Neural crest cell (in vitro differentiated cells): ENCODE results near the gene PEPD. TPM values are rescaled to one million over a fixed set of nuclear protein-coding genes. Genes with fewer than 3 reads are reported as not detected.
A peak's percentile ranks its signal among the peaks of the same experiment; 100 is the strongest.

Experiments used
- DNase-seq: peaks from one replicate; pipeline ENCODE4 v3.0.0; 2021; ENCODE audit warnings: low read depth, mixed read lengths, low spot score
- H3K27ac Mint-ChIP-seq: one replicate; pipeline ENCODE4 v1.8.0; 2021; ENCODE audit warnings: mild to moderate bottlenecking, mixed read lengths; ENCODE audit not compliant: unreplicated experiment
- H3K27me3 Mint-ChIP-seq: 2 replicates; pipeline ENCODE4 v1.8.0; 2021; ENCODE audit warnings: low read depth, mild to moderate bottlenecking, mixed read lengths
- H3K36me3 Mint-ChIP-seq: 2 replicates; pipeline ENCODE4 v1.8.0; 2021; ENCODE audit warnings: low read depth, mild to moderate bottlenecking, mixed read lengths
- H3K4me1 Mint-ChIP-seq: 2 replicates; pipeline ENCODE4 v1.8.0; 2021; ENCODE audit warnings: mixed read lengths
- H3K4me3 Mint-ChIP-seq: one replicate; pipeline ENCODE4 v1.8.0; 2021; ENCODE audit warnings: mild to moderate bottlenecking, mixed read lengths
- H3K9me3 Mint-ChIP-seq: 2 replicates; pipeline ENCODE4 v1.8.0; 2021; ENCODE audit warnings: mixed read lengths
- CTCF ChIP-seq: fragments of 200-600 bp; sonication (generic); conservative IDR thresholded peaks from 2 replicates; pipeline ENCODE4 v1.5.0; 2021; ENCODE audit warnings: antibody characterized with exemption, mild to moderate bottlenecking
- total RNA-seq: library from RNA; stranded (reverse); gene quantifications from 2 replicates; pipeline ENCODE4 v1.2.1, GENCODE V29; 2021

PEPD gene
- total RNA-seq, 1 donor from 2014 or later: 39.0 TPM

GRCh38 chr19:33417751-33418150 lies 103.8 kb downstream of the PEPD start:
- H3K27ac Mint-ChIP-seq: no peak overlapping the region
- H3K36me3 Mint-ChIP-seq: no peaks in the 10 kb centered on the region
- DNase-seq: no peak
- H3K4me1 Mint-ChIP-seq: peaks cover 5% of the 10 kb centered on the region
- TF ChIP-seq CTCF: no peak
- no peaks in the 10 kb centered on the region for H3K27me3 Mint-ChIP-seq
- no peaks in the 10 kb centered on the region for H3K9me3 Mint-ChIP-seq
- H3K4me3 Mint-ChIP-seq: no peak overlapping the region

- no peaks in the 10 kb centered on the region for H3K9me3 Mint-ChIP-seq
- H3K36me3 Mint-ChIP-seq: no peaks in the 10 kb centered on the region
- TF ChIP-seq CTCF: peak; percentile 80
- peak; percentile 75 for DNase-seq
- no peaks in the 10 kb centered on the region for H3K27me3 Mint-ChIP-seq
- H3K4me1 Mint-ChIP-seq: peaks cover 5% of the 10 kb centered on the region
- no peak overlapping the region for H3K27ac Mint-ChIP-seq
- H3K4me3 Mint-ChIP-seq: no peak overlapping the region
Measured at GRCh38 chr19:33416307-33417215, 105.0 kb downstream of the PEPD start.

- Mint-ChIP-seq H3K36me3 (no peaks in the 10 kb centered on the region), H3K27ac (no peak overlapping the region), H3K4me3 (no peak overlapping the region), H3K4me1 (peaks cover 5% of the 10 kb centered on the region), H3K27me3 (no peaks in the 10 kb centered on the region), H3K9me3 (no peaks in the 10 kb centered on the region)
- TF ChIP-seq CTCF: no peak
- DNase-seq: no peak
Measured at GRCh38 chr19:33414667-33415605, 106.7 kb downstream of the PEPD start.

- Mint-ChIP-seq H3K36me3 (no peaks in the 10 kb centered on the region), H3K4me3 (no peak overlapping the region), H3K27ac (no peak overlapping the region), H3K9me3 (no peaks in the 10 kb centered on the region), H3K4me1 (peaks cover 5% of the 10 kb centered on the region), H3K27me3 (no peaks in the 10 kb centered on the region)
- no peak for DNase-seq
- no peak for TF ChIP-seq CTCF
Measured at GRCh38 chr19:33413868-33414666, 107.5 kb downstream of the PEPD start.

- no peak for TF ChIP-seq CTCF
- no peaks in the 10 kb centered on the region for H3K9me3 Mint-ChIP-seq
- peaks cover 5% of the 10 kb centered on the region for H3K4me1 Mint-ChIP-seq
- no peak for DNase-seq
- H3K27ac Mint-ChIP-seq: no peak overlapping the region
- no peak overlapping the region for H3K4me3 Mint-ChIP-seq
- no peaks in the 10 kb centered on the region for H3K27me3 Mint-ChIP-seq
- no peaks in the 10 kb centered on the region for H3K36me3 Mint-ChIP-seq
Measured at GRCh38 chr19:33413426-33413725, 108.2 kb downstream of the PEPD start.
